ENCODE measurements around the gene RAB9A.

The RAB9A gene

GRCh38 chrX:13748486-13748885 is 59.6 kb downstream of the RAB9A start:
- no peak for DNase-seq (ENCODE audit: low read depth)

GRCh38 chrX:13750204-13750603 is 61.3 kb downstream of the RAB9A start:
- no peak for DNase-seq (ENCODE audit: low read depth)

- no peak for DNase-seq (ENCODE audit: low read depth)
These were observed 61.9 kb downstream of the RAB9A start for GRCh38 chrX:13750812-13751211.

GRCh38 chrX:13752141-13752540 is 63.2 kb downstream of the RAB9A start:
- DNase-seq (ENCODE audit: low read depth) = no peak

DNA sequence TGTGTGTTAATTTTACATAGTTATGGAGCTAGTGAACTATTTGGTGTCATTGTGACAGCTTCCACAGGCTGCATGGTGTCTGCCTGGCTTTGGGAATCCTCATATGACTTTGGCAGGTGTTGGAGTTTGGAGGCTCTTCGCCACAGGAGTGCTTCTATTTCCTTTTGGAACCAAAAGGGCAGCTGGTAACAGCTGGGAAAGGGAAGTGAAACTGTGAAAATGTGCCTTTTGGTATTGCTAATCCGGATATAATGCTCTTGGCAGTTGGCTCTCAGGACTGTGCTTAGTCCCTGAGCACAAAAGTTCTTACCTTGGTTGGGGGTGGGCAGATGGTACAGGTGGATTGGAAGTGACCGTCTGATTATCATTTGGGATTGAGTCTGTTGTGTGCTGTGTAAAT is 63.7 kb downstream of the RAB9A start:
- DNase-seq (ENCODE audit: low read depth) = no peak

GRCh38 chrX:13754765-13755164 is 65.8 kb downstream of the RAB9A start:
- no peak for DNase-seq (ENCODE audit: low read depth)

- DNase-seq (ENCODE audit: low read depth) = no peak
These were observed 66.3 kb downstream of the RAB9A start for GRCh38 chrX:13755254-13755653.

GRCh38 chrX:13756381-13756780 is 67.5 kb downstream of the RAB9A start:
- DNase-seq (ENCODE audit: low read depth) = no peak

DNA sequence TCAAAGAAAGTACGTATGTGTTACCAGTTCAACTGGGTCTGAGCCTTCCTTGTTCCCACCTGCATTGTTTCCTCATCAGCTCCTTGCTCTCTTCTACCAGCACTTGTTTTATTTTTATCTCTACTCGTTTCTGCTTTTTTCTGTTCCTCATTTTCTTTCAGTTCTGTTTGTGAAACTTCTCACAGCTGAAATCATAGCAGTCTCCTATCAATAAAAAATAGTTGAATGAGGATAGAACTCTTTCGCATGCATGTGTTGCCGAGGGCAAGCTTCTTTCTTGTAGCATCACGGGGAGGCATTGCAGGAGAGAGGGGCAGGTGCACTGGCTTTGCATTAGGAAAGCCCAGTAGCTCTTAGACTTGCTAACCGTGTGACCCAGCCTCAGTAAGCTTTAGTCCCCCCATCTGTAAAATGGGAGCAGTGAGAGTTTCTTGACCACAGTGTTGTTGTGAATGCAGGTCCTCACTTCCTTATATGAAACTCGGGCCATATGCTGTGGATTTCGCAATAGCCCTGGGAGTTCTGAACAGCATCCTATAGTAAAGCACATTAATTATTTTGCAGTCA is 70.3 kb downstream of the RAB9A start:
- DNase-seq (ENCODE audit: low read depth) = no peak

Measured in stimulated activated CD8-positive, alpha-beta memory T cell treated with anti-CD3 and anti-CD28 coated beads, Interleukin-15, amount 100 ng/mL, for 24 hours (primary cell).